ENCODE results near the gene TCF3.

GRCh38 chr19:1576242-1577089, 75.9 kb downstream of the TCF3 start:
- TF ChIP-seq, protein P1, sequence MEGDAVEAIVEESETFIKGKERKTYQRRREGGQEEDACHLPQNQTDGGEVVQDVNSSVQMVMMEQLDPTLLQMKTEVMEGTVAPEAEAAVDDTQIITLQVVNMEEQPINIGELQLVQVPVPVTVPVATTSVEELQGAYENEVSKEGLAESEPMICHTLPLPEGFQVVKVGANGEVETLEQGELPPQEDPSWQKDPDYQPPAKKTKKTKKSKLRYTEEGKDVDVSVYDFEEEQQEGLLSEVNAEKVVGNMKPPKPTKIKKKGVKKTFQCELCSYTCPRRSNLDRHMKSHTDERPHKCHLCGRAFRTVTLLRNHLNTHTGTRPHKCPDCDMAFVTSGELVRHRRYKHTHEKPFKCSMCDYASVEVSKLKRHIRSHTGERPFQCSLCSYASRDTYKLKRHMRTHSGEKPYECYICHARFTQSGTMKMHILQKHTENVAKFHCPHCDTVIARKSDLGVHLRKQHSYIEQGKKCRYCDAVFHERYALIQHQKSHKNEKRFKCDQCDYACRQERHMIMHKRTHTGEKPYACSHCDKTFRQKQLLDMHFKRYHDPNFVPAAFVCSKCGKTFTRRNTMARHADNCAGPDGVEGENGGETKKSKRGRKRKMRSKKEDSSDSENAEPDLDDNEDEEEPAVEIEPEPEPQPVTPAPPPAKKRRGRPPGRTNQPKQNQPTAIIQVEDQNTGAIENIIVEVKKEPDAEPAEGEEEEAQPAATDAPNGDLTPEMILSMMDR (IDR thresholded peaks at IDR 0.05): no peak
- no peak for TF ChIP-seq POLR2A (IDR thresholded peaks at IDR 0.05)
- TF ChIP-seq EP300 (IDR thresholded peaks at IDR 0.05): no peak
